LNCaP clone FGC (cell line): ENCODE measurements around the gene METTL21A.

Experiments
- DNase-seq: peaks from one replicate; pipeline ENCODE4 v3.0.0-alpha.2; 2011; ENCODE audit warnings: low read depth
- H3K4me3 ChIP-seq: 2 replicates; pipeline ENCODE4 v1.5.1; 2011; ENCODE audit warnings: mild to moderate bottlenecking, low read depth, low read length, control low read depth
- TF ChIP-seq, protein P1 (sequence below): IDR thresholded peaks from 2 replicates; pipeline ENCODE4 v1.5.1; 2012; ENCODE audit warnings: mild to moderate bottlenecking; ENCODE audit not compliant: control insufficient read depth, insufficient read depth; ENCODE audit errors: extremely low read depth

Gene METTL21A

DNA sequence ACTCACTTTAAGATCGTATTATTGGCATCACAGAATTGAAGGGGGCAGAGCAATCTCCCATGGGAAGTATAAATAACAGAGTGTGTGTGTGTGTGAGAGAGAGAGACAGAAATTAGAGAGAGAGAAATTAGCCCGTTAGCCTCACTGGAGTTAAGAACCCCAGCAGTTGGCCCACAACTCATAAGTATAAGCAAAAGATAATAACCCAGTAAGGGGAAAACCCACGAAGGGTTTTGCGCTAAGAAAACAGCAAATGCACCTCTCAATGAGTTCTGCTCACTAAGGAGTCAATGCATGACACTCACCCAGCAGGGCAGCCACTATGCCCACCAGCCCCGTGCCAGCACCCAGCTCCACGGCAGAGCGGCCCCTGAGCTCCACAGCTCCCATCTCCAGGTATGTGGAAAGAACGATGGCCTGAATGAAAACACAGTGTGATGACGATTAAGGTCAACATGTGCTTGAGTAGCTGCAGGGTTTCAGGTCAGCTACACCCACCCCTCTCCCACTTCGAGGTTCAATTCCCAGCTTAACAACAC, 3.6 kb downstream of the METTL21A start:
- no peak for DNase-seq
- TF ChIP-seq, protein P1, sequence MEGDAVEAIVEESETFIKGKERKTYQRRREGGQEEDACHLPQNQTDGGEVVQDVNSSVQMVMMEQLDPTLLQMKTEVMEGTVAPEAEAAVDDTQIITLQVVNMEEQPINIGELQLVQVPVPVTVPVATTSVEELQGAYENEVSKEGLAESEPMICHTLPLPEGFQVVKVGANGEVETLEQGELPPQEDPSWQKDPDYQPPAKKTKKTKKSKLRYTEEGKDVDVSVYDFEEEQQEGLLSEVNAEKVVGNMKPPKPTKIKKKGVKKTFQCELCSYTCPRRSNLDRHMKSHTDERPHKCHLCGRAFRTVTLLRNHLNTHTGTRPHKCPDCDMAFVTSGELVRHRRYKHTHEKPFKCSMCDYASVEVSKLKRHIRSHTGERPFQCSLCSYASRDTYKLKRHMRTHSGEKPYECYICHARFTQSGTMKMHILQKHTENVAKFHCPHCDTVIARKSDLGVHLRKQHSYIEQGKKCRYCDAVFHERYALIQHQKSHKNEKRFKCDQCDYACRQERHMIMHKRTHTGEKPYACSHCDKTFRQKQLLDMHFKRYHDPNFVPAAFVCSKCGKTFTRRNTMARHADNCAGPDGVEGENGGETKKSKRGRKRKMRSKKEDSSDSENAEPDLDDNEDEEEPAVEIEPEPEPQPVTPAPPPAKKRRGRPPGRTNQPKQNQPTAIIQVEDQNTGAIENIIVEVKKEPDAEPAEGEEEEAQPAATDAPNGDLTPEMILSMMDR = no peak
- no peak overlapping the region for H3K4me3 ChIP-seq

DNA sequence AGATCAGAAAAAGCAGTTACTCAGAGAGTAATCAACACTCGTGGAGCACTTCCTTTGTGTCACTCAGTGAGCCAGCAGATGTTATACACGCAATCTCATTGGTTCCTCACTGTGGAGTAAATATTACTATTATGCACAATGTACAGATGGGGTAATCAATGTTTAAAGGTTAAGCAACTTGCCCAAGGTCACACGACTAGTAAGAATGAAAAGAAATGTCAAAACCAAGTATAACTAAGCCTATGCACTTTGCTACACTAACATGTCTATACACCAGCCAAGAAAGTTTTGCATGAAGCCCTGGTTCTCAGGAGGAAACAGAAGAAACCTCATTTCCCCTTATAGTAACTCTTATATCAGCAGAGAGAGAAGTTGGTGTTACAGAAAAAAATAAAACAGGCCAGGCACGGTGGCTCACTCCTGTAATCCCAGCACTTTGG, 5.4 kb downstream of the METTL21A start:
- TF ChIP-seq, protein P1 = no peak
- no peak for DNase-seq
- no peak overlapping the region for H3K4me3 ChIP-seq

DNA sequence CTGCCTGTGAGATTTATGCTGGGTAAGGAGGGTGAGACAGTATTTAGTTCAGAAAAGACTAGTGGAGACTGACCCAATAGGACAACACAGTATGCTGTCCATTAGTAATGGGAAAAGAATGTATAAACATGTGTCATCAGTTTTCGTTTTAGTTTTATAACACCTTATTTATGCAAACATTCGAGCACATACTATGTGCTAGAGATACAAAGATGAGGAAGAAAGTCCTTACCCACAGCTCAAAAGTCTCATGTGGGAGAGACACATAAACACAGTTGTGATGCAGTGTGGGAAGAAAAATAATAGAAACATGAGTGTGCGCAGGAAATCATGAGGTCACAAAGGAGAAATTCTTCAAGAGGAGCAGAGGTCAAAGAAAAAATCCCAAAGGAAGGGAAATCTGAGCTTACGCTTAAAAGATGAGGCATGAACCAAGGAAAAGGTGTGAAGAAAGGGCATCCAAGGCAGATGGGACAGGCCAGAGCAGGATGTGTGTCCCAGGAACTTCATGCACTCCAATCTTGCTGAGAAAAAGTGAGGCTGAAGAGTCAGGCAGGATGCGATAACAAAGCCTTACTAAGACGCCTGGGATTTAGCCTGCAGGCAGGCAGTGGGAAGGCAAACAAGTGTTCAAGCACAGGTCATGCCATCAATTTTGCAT, 8.1 kb downstream of the METTL21A start:
- DNase-seq = no peak

GRCh38 chr2:207616185-207616584, 9.0 kb downstream of the METTL21A start:
- H3K4me3 ChIP-seq = no peak overlapping the region
- DNase-seq = no peak
- TF ChIP-seq, protein P1 = no peak

More for the DNA sequence above, 8.1 kb downstream of the METTL21A start:
- no peak overlapping the region for H3K4me3 ChIP-seq
- TF ChIP-seq, protein P1 = no peak

GRCh38 chr2:207614824-207615223, 10.4 kb downstream of the METTL21A start:
- no peak overlapping the region for H3K4me3 ChIP-seq
- DNase-seq = no peak
- TF ChIP-seq, protein P1 = no peak

GRCh38 chr2:207612714-207613113, 12.5 kb downstream of the METTL21A start:
- TF ChIP-seq, protein P1 = no peak
- no peak for DNase-seq

GRCh38 chr2:207606829-207607228, 18.4 kb downstream of the METTL21A start:
- TF ChIP-seq, protein P1 = no peak
- no peak overlapping the region for H3K4me3 ChIP-seq
- DNase-seq = no peak

More at GRCh38 chr2:207612714-207613113, 12.5 kb downstream of the METTL21A start:
- H3K4me3 ChIP-seq = no peak overlapping the region
